ENCODE data around the gene RPIA.
"Not testable (repeated sequence)": the region's sequence is repeated elsewhere in the genome, so short reads cannot be mapped to it uniquely, and the experiment has no call there.

The RPIA gene

DNA sequence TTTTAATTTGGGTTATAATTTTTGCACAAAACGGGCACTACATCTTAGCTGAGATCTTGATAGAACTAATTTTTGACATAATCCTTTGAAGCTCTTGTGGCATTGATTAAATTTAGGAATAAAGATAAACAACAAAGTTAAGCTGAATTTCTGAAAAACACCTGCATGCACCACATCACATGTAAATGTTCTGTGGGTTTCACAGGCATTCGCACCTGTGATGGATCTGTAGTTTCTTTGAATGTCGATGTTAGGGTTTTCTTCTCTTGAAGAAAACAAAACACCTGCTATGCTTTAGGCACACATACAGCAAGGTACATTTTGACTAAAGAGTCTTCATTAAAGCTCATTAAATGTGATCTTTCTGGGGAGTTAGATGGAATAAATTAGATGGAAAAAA is 60.3 kb downstream of the RPIA start:
- H3K36me3 ChIP-seq (ENCODE audit: control insufficient read depth, insufficient read depth, low read length): no peaks in the 10 kb centered on the region
- 83 to 100% methylated on average over 3 of the region's 3 CpGs for WGBS, 2 experiments
- no peaks in the 10 kb centered on the region for H3K4me1 ChIP-seq (ENCODE audit: control insufficient read depth, insufficient read depth, low read length)
- H3K27ac ChIP-seq (ENCODE audit: insufficient read depth, low read depth, low read length, poor library complexity, severe bottlenecking): no peak overlapping the region
- no peaks in the 10 kb centered on the region for H3K27me3 ChIP-seq (ENCODE audit: control insufficient read depth, insufficient read depth, low read length, poor library complexity, severe bottlenecking)
- no peak overlapping the region for H3K4me3 ChIP-seq (ENCODE audit: insufficient read depth, low read depth, low read length)
- H3K9me3 ChIP-seq (ENCODE audit: control insufficient read depth, low read length): no peaks in the 10 kb centered on the region

GRCh38 chr2:88753833-88754584 is 62.5 kb downstream of the RPIA start:
- whole genome bisulfite sequencing, 2 experiments: 93% methylated on average over 4 of the region's 4 CpGs
- Histone ChIP-seq H3K27me3 (ENCODE audit: control insufficient read depth, insufficient read depth, low read length, poor library complexity, severe bottlenecking) (no peaks in the 10 kb centered on the region), H3K4me1 (ENCODE audit: control insufficient read depth, insufficient read depth, low read length) (no peaks in the 10 kb centered on the region), H3K36me3 (ENCODE audit: control insufficient read depth, insufficient read depth, low read length) (no peaks in the 10 kb centered on the region), H3K27ac (ENCODE audit: insufficient read depth, low read depth, low read length, poor library complexity, severe bottlenecking) (no peak overlapping the region), H3K4me3 (ENCODE audit: insufficient read depth, low read depth, low read length) (no peak overlapping the region), H3K9me3 (ENCODE audit: control insufficient read depth, low read length) (peaks cover 2% of the 10 kb centered on the region)

GRCh38 chr2:88754585-88755320 is 63.3 kb downstream of the RPIA start:
- no peaks in the 10 kb centered on the region for H3K27me3 ChIP-seq (ENCODE audit: control insufficient read depth, insufficient read depth, low read length, poor library complexity, severe bottlenecking)
- no peaks in the 10 kb centered on the region for H3K4me1 ChIP-seq (ENCODE audit: control insufficient read depth, insufficient read depth, low read length)
- 94% methylated on average over 6 of the region's 6 CpGs for WGBS, 2 experiments
- no peak overlapping the region for H3K27ac ChIP-seq (ENCODE audit: insufficient read depth, low read depth, low read length, poor library complexity, severe bottlenecking)
- H3K4me3 ChIP-seq (ENCODE audit: insufficient read depth, low read depth, low read length): no peak overlapping the region
- peaks cover 2% of the 10 kb centered on the region for H3K9me3 ChIP-seq (ENCODE audit: control insufficient read depth, low read length)
- H3K36me3 ChIP-seq (ENCODE audit: control insufficient read depth, insufficient read depth, low read length): no peaks in the 10 kb centered on the region

- Histone ChIP-seq H3K4me1 (ENCODE audit: control insufficient read depth, insufficient read depth, low read length) (no peaks in the 10 kb centered on the region), H3K27me3 (ENCODE audit: control insufficient read depth, insufficient read depth, low read length, poor library complexity, severe bottlenecking) (no peaks in the 10 kb centered on the region), H3K27ac (ENCODE audit: insufficient read depth, low read depth, low read length, poor library complexity, severe bottlenecking) (no peak overlapping the region), H3K9me3 (ENCODE audit: control insufficient read depth, low read length) (peaks cover 2% of the 10 kb centered on the region), H3K4me3 (ENCODE audit: insufficient read depth, low read depth, low read length) (no peak overlapping the region), H3K36me3 (ENCODE audit: control insufficient read depth, insufficient read depth, low read length) (no peaks in the 10 kb centered on the region)
- 94 to 97% methylated on average over 3 of the region's 3 CpGs for WGBS, 2 experiments
These were observed 64.4 kb downstream of the RPIA start for GRCh38 chr2:88755836-88756235.

DNA sequence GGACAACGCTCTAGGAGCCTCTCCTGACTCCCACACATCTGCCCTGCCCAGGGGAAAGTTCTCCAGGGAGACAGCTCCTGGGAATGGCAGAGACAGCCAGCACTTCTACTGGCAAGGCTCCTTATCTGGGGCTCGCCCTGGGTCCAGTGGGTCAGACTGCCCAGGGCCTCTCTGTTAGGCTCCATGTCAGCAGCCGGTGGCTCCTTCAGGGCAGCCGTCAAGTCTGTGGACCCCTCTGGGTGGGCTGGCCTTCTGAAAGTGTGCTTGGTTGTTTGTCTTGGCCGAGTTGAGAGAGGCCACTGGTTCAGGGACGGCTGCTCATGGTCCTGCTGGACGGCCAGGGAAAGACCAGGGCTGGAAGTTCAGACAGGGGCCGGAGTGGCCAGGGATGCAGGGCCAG is 65.6 kb downstream of the RPIA start:
- WGBS, 2 experiments: 93 to 94% methylated on average over 8 of the region's 8 CpGs
- Histone ChIP-seq H3K4me1 (ENCODE audit: control insufficient read depth, insufficient read depth, low read length) (no peaks in the 10 kb centered on the region), H3K27ac (ENCODE audit: insufficient read depth, low read depth, low read length, poor library complexity, severe bottlenecking) (no peak overlapping the region), H3K36me3 (ENCODE audit: control insufficient read depth, insufficient read depth, low read length) (no peaks in the 10 kb centered on the region), H3K4me3 (ENCODE audit: insufficient read depth, low read depth, low read length) (no peak overlapping the region), H3K27me3 (ENCODE audit: control insufficient read depth, insufficient read depth, low read length, poor library complexity, severe bottlenecking) (no peaks in the 10 kb centered on the region), H3K9me3 (ENCODE audit: control insufficient read depth, low read length) (peaks cover 2% of the 10 kb centered on the region)

DNA sequence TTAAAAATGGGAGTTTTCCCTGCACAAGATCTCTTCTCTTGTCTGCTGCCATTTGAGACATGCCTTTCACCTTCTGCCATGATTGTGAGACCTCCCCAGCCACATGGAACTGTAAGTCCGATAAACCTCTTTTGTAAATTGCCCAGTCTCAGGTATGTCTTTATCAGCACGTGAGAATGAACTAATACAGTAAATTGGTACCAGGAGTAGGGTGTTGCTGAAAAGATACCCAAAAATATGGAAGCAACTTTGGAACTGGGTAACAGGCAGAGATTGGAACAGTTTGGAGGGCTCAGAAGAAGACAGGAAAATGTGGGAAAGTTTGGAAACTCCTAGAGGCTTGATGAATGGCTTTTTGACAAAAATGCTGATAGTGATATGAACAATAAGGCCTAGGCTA is 67.2 kb downstream of the RPIA start:
- not testable (repeated sequence) for H3K36me3 ChIP-seq (ENCODE audit: control insufficient read depth, insufficient read depth, low read length); H3K27ac ChIP-seq (ENCODE audit: insufficient read depth, low read depth, low read length, poor library complexity, severe bottlenecking); H3K4me1 ChIP-seq (ENCODE audit: control insufficient read depth, insufficient read depth, low read length); H3K27me3 ChIP-seq (ENCODE audit: control insufficient read depth, insufficient read depth, low read length, poor library complexity, severe bottlenecking); H3K9me3 ChIP-seq (ENCODE audit: control insufficient read depth, low read length); H3K4me3 ChIP-seq (ENCODE audit: insufficient read depth, low read depth, low read length)
- WGBS, 2 experiments: 92% methylated on average over 2 of the region's 2 CpGs

DNA sequence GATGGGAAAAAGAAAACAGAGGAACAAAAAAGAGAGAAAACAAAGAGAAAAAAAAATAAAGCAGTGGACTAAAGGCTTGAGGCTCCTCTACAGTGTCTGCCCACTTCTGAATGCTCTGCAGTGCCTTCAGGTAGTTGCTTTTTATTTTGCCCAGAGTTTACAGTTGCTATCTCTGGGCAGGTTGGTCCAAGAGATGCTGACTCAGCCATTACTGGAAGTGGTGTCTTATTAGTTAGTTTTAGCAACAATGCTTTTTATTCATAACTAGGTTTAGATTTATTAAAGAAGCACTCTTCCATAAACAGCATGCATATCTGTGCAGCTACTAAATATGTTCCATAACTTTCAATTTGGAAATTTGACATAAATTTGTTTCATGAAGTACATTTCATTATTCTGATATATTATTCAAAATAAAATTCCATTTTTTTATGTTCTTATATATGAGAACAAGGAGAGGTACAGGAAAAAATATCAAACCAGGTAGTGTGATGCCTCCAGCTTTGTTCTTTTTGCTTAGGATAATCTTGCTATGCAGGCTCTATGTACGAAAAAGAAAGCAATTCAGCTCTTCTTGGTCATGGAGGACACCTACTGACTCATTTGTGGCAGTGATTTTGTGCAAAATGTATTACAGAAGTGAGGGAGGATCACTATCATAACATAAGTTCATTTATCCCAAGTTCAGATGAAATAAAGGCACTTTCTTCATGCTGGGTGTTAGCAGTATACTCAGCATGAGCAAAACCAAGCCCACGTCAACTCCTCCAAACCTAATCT is 69.5 kb downstream of the RPIA start:
- Histone ChIP-seq H3K27me3 (ENCODE audit: control insufficient read depth, insufficient read depth, low read length, poor library complexity, severe bottlenecking) (peaks cover 22% of the 10 kb centered on the region), H3K36me3 (ENCODE audit: control insufficient read depth, insufficient read depth, low read length) (no peaks in the 10 kb centered on the region), H3K9me3 (ENCODE audit: control insufficient read depth, low read length) (peaks cover 2% of the 10 kb centered on the region), H3K4me3 (ENCODE audit: insufficient read depth, low read depth, low read length) (no peak overlapping the region), H3K4me1 (ENCODE audit: control insufficient read depth, insufficient read depth, low read length) (no peaks in the 10 kb centered on the region), H3K27ac (ENCODE audit: insufficient read depth, low read depth, low read length, poor library complexity, severe bottlenecking) (no peak overlapping the region)
- WGBS, 2 experiments: 89 to 90% methylated on average over 2 of the region's 2 CpGs

- H3K27me3 ChIP-seq (ENCODE audit: control insufficient read depth, insufficient read depth, low read length, poor library complexity, severe bottlenecking): peaks cover 33% of the 10 kb centered on the region
- H3K36me3 ChIP-seq (ENCODE audit: control insufficient read depth, insufficient read depth, low read length): no peaks in the 10 kb centered on the region
- WGBS, 2 experiments: 88 to 90% methylated on average over 19 of the region's 19 CpGs
- no peak overlapping the region for H3K27ac ChIP-seq (ENCODE audit: insufficient read depth, low read depth, low read length, poor library complexity, severe bottlenecking)
- no peaks in the 10 kb centered on the region for H3K9me3 ChIP-seq (ENCODE audit: control insufficient read depth, low read length)
- H3K4me1 ChIP-seq (ENCODE audit: control insufficient read depth, insufficient read depth, low read length): no peaks in the 10 kb centered on the region
- H3K4me3 ChIP-seq (ENCODE audit: insufficient read depth, low read depth, low read length): no peak overlapping the region
These were observed 72.8 kb downstream of the RPIA start for GRCh38 chr2:88764141-88764849.

DNA sequence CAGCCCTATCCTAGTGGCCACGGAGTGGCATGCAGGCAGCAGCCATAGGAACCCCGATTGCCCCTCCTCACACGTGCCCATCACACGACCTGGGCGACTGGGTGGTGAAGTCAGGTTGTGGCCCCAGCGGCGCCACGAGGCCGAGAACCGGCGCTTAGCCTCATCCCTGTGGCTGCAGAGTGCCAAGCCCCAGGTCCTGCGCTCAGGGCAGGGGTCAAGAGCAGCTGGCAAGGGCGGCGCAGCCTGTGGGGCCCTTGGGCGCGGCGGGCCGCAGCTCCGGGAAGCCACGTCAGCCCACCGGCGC is 73.3 kb downstream of the RPIA start:
- WGBS, 2 experiments: 60 to 66% methylated on average over 22 of the region's 22 CpGs
- Histone ChIP-seq H3K27me3 (ENCODE audit: control insufficient read depth, insufficient read depth, low read length, poor library complexity, severe bottlenecking) (peaks cover 33% of the 10 kb centered on the region), H3K4me1 (ENCODE audit: control insufficient read depth, insufficient read depth, low read length) (no peaks in the 10 kb centered on the region), H3K27ac (ENCODE audit: insufficient read depth, low read depth, low read length, poor library complexity, severe bottlenecking) (no peak overlapping the region), H3K4me3 (ENCODE audit: insufficient read depth, low read depth, low read length) (peak overlapping the region; percentile 48), H3K9me3 (ENCODE audit: control insufficient read depth, low read length) (no peaks in the 10 kb centered on the region), H3K36me3 (ENCODE audit: control insufficient read depth, insufficient read depth, low read length) (no peaks in the 10 kb centered on the region)
